NCI-H774 (cell line): ENCODE measurements around the gene ZBTB44.
"Not testable (repeated sequence)": the region's sequence is repeated elsewhere in the genome, so short reads cannot be mapped to it uniquely, and the experiment has no call there.

Experiments
- DNase-seq: peaks from one replicate; lab custom pipeline; 2025; lab: John Stamatoyannopoulos, UW

Gene ZBTB44

DNA sequence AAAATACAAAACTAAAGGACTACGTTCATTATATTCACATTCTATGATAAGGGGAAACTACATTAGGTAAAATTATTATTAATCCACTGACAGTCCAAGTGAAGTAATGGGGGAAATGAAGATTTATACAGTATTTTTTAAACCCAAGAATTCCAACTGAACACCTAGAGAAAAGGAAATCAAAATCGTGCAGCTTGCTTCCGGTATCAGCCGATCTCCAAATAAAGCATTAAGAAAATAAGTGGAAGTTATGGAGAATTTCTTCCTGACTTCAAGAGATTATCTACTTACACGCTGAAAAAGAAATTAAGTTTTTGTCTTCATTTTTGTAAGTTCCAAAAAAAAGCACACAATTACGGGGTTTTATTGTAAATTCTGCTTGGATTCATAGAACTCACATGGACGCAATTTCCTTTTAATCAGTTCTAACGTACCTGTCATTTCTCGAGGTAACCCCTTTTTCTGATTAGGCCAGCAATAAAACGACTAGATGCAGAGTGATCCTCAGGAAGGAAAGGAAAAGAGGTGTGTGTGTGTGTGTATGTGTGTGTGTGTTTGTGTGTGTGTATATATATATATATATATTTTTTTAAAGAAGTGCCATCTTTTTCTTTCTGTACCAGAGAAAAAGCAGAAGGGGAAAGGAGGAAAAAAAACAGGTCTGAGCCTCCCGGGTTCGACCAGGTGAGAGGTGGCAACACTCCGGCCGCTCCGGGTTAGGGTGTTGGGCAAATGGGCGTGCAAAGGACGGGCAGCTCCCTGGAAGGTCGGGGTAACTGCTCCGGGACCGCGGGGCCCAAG, 1.1 kb downstream of the ZBTB44 start:
- DNase-seq = no peak

DNA sequence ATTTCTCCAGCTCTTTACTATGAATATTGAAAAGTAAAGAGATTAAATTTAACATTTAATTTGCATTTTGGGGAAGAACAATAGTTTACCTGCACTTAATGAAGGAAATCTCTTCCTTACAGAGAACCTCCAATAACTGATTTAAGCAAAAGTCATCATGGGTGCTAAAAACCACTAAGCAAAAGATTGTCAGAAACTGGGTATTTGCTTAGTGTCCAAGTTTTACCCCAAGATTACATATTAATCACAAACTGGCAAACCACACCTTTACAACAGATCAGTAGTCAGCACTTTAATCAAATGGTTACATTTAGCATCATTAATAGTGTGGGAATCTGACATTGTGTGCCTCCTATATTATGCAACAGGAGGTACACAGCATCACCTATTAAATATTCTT, 2.7 kb downstream of the ZBTB44 start:
- no peak for DNase-seq

- DNase-seq = no peak
Observed at GRCh38 chr11:130310622-130311021, 4.1 kb downstream of the ZBTB44 start.

DNA sequence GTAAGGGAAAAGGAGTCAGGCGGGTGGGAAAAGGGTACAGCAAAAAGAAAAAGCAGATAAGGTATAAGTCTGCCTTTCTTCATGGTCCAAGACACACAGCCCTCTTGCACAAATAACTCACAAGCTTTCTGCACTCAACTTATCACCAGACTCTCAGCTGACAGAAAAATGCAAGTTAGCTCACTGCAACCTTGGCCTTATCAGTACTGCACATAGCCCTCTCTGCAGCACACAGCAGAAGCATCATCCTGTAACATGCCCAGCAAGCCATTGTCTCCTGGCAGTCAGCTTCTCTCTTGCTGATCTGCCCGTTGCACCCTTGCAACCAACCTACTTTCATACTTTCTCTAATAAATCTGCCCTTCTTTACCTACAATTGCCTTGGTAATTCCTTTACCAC, 5.8 kb downstream of the ZBTB44 start:
- no peak for DNase-seq

- no peak for DNase-seq
Observed at GRCh38 chr11:130308059-130308458, 6.7 kb downstream of the ZBTB44 start.

- no peak for DNase-seq
Observed at GRCh38 chr11:130304651-130305050, 10.1 kb downstream of the ZBTB44 start.

DNA sequence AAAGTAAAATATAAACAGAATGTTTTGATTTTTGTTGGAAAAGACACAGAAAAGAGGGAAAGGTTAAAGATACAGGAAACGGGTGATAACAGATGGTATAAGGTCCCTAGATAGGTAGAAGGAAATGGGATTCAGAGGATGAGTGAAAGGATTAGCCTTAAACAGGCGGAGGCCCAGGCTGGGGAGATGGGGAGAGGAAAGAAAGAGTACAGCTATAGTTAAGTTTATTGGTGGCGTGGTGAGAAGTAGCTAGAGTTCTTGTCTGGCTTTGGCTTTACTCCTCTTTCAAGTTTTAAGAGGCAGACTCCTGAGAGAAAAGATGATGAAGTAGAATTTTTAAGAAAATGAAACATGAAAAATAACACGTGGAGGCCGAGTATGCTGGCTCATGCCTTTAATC, 13.7 kb downstream of the ZBTB44 start:
- no peak for DNase-seq

GRCh38 chr11:130300567-130300966, 14.2 kb downstream of the ZBTB44 start:
- DNase-seq = no peak

- no peak for DNase-seq
Observed at GRCh38 chr11:130299978-130300377, 14.7 kb downstream of the ZBTB44 start.

- no peak for DNase-seq
Observed at GRCh38 chr11:130295657-130296056, 19.1 kb downstream of the ZBTB44 start.

GRCh38 chr11:130282111-130282510, 32.6 kb downstream of the ZBTB44 start:
- no peak for DNase-seq

- DNase-seq = not testable (repeated sequence)
Observed at GRCh38 chr11:130281341-130281740, 33.4 kb downstream of the ZBTB44 start.

- DNase-seq = no peak
Observed at GRCh38 chr11:130279989-130280388, 34.7 kb downstream of the ZBTB44 start.

DNA sequence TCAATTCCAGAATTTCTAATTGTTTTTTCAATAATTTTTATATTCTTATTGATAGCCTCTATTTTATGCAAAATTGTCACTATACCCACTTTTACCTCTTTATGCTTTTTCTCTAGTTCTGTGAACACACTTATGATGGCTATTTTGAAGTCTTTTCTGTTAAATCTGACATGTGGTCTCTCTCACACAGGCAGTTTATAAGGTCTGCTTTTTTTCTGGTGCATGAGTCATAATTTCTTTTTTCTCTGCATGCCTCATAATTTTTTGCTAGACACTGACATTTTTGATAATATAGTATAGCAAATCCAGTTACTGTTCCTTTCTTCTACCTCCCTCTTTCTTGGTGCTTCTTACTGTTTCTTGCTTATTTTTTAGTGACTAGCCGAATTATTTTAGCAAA, 36.0 kb downstream of the ZBTB44 start:
- no peak for DNase-seq

GRCh38 chr11:130278151-130278550, 36.6 kb downstream of the ZBTB44 start:
- no peak for DNase-seq

DNA sequence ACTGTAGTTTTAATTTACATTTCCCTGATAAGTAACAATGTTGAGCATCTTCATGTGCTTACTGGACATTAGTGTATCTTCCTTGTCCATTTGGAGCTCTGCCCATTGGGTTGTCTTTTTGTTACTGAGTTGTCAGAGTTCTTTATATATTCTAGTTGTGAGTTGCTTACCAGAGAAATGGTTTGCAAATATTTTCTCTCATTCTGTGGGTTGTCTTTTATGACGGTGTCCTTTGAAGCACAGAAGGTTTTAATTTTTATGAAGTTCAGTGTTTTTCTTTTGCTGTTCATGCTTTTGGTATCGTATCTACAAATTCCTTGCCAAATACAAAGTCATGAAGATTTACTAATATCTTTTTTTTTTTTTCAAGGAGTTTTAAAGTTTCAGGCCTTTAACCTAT, 42.4 kb downstream of the ZBTB44 start:
- no peak for DNase-seq

GRCh38 chr11:130269326-130269943, 45.3 kb downstream of the ZBTB44 start:
- DNase-seq = no peak

DNA sequence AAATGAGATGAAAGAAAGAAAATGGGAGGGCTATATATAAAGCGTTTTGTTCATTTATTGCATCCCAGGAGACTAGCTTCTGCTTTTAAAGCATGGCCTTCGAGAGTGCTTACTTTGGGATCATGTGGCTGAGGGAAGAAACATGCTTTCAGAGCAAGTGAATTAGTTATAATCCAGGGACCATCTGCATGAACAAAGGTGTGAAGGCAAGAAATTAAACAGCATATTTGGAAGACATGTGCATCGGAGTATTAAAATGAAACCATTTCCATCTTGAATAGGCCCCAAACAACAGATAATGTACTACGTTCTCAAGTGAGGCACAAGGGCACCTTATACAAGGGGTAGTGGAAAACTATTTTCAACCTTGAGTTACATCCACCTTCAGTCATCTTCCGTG, 51.4 kb downstream of the ZBTB44 start:
- DNase-seq = no peak

DNA sequence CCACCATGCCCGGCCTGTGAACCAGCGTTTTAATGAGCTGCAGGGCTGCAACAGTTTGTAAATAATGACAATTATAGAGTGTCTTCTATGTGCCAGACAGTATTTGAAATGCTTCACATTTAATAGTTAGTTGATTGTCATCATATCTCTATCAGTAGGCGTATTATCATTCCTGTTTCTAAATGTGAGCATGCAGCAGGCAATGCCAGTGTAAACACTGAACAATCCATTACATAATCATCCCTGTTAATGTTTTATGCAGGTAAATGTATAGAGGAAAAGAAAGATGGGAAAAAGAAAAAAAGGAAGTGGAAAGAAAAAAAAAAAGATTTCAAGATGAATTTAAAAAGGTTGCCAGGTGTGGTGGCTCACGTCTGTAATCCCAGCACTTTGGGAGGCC, 52.3 kb downstream of the ZBTB44 start:
- no peak for DNase-seq

DNA sequence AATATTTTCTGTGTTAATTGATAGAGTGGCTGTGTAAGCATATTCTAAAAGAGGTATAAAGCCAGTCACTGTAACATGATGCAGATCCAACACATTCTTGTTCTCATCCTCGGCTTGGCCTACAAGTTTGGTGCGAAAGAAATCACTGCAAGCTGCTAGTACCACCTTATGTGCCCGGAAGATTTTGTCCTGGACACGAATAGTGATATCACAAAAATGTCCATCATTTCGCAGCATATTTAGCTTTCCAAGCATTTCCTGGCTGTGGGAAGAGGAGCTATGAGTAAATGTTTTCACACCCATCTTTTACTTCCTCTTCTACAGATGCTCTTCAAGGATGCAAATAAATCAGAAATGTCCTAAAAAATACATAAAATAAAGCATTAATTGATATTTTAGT, 53.1 kb downstream of the ZBTB44 start:
- DNase-seq = no peak

- DNase-seq = no peak
Observed at GRCh38 chr11:130260742-130261141, 54.0 kb downstream of the ZBTB44 start.

DNA sequence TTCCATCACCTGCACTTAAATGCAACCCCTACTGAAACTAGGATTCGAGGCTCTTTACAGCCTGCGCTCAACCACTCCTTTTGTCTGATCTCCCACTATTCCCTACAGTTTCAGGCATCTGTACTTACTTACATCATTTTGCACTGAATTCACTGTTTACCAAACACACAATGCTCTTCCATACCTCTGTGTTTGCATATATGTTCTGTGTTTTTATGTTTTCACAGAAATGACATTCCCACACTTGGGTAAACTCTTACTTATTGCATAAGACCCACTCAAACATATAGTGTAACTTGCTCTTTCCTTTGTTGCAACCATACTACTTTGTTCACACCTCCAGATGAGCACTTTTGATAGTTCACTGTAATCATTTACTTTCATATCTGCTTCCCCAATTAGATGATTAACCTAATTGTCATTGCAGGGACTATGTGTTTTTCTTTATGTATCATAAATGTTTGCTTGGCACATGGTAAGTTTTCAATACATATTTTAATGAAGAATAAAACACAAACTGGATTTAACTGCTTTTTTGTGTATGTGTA, 54.6 kb downstream of the ZBTB44 start:
- no peak for DNase-seq

DNA sequence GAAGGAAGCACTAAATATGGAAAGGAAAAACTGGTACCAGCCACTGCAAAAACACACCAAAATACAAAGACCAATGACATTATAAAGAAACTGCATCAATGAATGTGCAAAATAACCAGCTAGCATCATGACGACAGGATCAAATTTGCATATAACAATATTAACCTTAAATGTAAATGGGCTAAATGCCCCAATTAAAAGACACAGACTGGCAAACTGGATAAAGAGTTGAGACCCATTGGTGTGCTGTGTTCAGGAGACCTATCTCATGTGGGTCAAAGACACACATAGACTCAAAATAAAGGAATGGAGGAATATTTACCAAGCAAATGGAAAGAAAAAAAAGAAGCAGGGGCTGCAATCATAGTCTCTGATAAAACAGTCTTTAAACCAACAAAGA, 63.0 kb downstream of the ZBTB44 start:
- DNase-seq = not testable (repeated sequence)

DNA sequence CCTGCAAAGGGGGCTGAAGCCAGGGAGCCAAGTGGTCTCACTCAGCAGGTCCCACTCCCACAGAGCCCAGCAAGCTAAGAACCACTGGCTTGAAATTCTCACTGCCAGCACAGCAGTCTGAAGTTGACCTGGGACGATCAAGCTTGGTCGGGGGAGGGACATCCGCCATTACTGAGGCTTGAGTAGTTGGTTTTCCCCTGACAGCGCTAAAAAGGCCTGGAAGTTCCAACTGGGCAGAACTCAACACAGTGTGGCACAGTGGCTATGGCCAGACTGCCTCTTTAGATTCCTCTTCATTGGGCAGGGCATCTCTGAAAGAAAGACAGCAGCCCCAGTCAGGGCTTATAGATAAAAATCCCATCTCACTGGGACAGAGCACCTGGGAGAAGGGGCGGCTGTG, 64.8 kb downstream of the ZBTB44 start:
- not testable (repeated sequence) for DNase-seq
